ENCODE results near the gene UROC1. TPM values are rescaled to one million over a fixed set of nuclear protein-coding genes. Genes with fewer than 3 reads are reported as not detected.

UROC1 gene
- not detected in 2 replicates for total RNA-seq

DNA sequence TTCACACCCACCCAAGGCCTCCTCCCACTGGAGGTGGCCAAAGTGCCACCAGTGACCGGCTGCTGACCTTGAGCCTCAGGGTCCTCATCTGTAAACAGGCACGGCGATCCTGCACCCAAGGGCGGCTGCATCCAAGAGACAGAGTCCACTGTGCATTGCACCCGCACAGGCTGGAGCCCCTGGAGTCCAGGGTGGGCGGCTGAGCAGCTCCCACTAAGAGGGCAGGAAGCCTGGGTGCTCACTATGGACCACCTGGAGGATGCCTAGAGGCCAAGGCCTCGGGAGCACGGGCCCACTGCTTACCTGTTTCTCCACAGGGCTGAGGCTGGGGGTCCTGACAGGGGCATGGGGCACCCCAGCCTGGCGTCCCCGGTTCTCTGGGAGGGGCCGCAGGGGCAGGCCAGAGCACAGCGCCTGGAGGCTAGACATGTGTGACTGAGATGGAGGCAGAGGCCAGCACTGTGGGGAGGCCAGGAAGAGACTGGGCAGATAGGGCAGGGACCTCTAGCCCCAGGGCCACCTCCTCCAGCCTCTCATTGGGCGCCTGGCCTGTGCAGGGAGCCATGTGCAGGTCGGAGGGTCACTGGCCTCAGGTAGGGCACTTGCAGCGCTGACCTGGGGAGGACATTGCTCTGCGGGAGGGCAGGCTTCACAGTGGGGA lies at the start of gene UROC1:
UROC1 (minus strand) TSS at position 483 of the 661 bp plus-strand sequence; CDS start at position 429, 54 bp downstream.

DNA sequence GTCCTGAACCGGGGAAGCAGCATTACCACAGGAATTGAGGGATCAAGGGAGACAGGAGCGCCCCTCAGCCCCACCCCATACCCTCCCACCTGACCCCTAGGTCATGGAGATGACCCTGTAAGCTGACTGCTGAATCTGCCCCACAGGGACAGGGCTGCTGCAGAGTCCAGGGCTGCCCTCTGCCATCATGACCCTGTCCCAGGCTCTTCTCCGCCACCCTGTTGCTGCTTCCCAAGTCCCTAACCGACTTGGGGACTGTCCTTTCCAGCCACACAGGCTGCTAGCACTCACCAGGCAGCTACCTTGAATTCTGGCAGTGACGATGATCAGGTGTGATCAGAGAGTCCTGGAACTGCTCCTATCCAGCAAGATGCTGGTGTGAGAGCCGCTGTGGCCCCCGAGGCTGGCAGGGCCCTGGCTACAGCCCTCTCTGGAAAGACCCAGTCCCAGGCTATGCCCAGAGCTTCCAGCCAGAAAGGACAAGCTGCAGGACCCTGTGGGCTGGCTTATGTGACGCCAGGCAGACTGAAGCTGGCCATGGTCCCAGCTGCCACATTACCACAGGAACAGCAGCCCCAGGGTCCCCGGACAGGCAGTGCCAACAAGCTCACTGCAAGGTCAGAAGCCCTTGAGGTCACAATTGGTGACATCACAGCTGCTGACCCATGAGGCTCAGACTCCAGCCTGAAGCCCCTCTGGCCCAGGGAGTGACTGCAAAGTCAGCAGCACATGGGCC lies 40.9 kb upstream of the UROC1 start, which contains the start of gene C3orf22:
C3orf22 (minus strand) TSS at position 597 of the 736 bp plus-strand sequence. CDS start 5,542 bp downstream, outside the sequence.

DNA sequence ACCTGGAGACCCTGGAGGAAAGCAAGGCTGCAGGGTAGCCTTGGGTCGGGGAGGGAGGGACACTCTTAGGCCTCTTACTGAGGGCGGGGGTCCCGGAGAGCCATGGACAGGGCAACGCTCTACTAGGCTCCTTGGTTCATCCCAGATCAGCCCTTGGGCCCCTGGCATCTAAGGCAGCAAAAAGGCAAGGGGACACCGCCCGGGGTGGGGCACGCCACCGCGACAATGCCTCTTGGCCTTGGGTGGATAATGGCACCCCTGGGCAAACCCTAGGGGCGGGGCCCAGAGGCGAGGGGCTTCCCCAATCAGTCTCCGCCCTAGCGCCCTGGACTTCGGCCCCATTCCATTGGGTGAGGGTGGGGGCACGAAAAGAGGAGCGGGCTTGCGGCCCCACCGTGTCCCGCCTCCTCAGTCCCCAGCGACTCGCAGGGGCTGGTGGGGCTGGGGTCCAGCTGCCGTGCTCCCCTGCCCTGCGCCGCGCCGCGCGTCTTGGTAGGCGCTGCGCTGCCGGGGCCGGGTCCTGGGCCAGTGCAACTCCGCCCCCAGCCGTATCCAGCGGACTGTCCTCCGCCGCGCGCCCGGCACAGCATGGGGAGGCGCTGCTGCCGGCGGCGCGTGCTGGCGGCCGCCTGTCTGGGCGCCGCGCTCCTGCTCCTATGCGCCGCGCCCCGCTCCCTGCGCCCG lies 6.3 kb upstream of the UROC1 start, which contains the start of gene CHST13:
CHST13 (plus strand) TSS at position 411 of the 684 bp plus-strand sequence; CDS start at position 589, 178 bp downstream.

DNA sequence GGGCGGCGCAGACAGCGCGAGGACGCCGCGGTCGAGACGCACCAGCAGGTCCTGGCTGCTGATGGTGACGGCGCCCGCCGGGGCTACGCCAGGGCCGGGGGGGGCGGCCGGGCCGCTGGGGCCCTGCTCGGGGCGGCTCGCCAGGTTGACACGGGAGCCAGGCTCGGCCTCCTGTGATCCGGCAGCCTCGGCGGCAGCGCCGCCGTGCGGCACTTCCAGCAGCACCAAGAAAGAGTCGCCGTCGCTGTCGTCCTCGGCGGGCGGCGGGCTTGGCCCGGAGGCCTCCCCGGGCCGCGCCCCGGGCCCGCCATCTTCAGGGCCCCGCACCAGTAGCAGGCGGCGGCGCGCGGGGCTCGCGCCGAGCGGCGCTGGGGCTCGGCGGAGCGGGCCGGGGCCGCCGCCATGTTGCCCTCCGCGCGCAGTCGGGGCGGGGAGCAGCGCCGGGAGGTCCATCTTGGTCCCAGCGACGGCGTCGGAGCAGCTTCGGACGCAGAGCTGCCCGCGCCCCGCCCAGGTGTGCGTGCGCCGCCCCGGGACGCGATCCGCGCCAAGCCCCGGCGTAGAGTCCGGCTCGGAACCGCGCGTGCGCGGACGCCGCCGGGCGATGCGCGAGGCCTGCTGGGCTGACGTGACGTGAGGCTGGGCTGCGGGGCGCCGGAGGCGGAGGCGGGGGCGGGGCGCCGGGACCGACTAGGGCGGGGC lies 42.0 kb downstream of the UROC1 start, which contains the start of gene ZXDC:
ZXDC (minus strand) TSS at position 479 of the 702 bp plus-strand sequence; CDS start at position 453, 26 bp downstream.

Other genes with a start within 250 kb of the UROC1 start
- 0.33 and 0.38 TPM in 2 replicates for gene KLF15, start 160.4 kb downstream of the UROC1 start, total RNA-seq
- not detected in 2 replicates for gene CFAP100, start 122.9 kb downstream of the UROC1 start, total RNA-seq
- gene ZXDC, start 41.9 kb downstream of the UROC1 start, total RNA-seq = 16.3 and 31.4 TPM in 2 replicates
- gene CHST13, start 6.4 kb upstream of the UROC1 start, total RNA-seq = 0.16 and 0.63 TPM in 2 replicates
- gene C3orf22, start 41.2 kb upstream of the UROC1 start, total RNA-seq = not detected in 2 replicates
- 7.7 and 11.5 TPM in 2 replicates for gene TXNRD3, start 137.4 kb upstream of the UROC1 start, total RNA-seq
- 11.7 and 13.9 TPM in 2 replicates for gene CHCHD6, start 186.5 kb upstream of the UROC1 start, total RNA-seq

All from mesangial cell (primary cell).